ENCODE data around the gene URAD. TPM values are rescaled to one million over a fixed set of nuclear protein-coding genes. Genes with fewer than 3 reads are reported as not detected.

The URAD gene, protein sequence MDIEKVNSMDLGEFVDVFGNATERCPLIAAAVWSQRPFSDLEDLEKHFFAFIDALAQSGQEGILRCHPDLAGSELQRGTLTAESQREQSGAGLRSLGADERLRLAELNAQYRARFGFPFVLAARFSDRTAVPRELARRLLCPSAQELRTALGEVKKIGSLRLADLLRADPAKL
- total RNA-seq: not detected in 2 replicates

GRCh38 chr13:27988520-27988919, at the start of gene URAD:
Gene URAD, minus strand, starts transcription at chr13:27988693. Its CDS starts 56 bp downstream, at chr13:27988637.

GRCh38 chr13:27969082-27969865, 19.2 kb downstream of the URAD start, which contains the start of gene CDX2:
Gene CDX2, minus strand, starts transcription at chr13:27969315. Its CDS starts 309 bp downstream, at chr13:27969006.

Small RNA genes lying within 50 kb of the gene (small RNA-seq; reads per million reads assigned to genes)
- gene ATP5F1EP2 (0.28 reads per million), gene RN7SL272P (not detected)

Other genes with a start within 250 kb of the URAD start
- gene GSX1, start 196.2 kb downstream of the URAD start, total RNA-seq: not detected in 2 replicates
- gene PDX1, start 68.7 kb downstream of the URAD start, total RNA-seq: not detected in 2 replicates
- gene CDX2, start 19.4 kb downstream of the URAD start, total RNA-seq: not detected in 2 replicates
- gene FLT3, start 111.9 kb upstream of the URAD start, total RNA-seq: not detected in 2 replicates
- gene PAN3, start 149.9 kb upstream of the URAD start, total RNA-seq: 33.5 and 42.4 TPM in 2 replicates

Data from thoracic aorta endothelial cell (primary cell).